GM19193 (cell line): ENCODE results near the gene NFATC1.

Experiments used
- POLR2A ChIP-seq: IDR thresholded peaks from 4 replicates; pipeline ENCODE4 v1.6.1; 2011; ENCODE audit not compliant: insufficient read depth, insufficient read length; ENCODE audit errors: extremely low read depth

NFATC1 gene

GRCh38 chr18:79503406-79503805 is 107.7 kb downstream of the NFATC1 start:
- no peak for TF ChIP-seq POLR2A

DNA sequence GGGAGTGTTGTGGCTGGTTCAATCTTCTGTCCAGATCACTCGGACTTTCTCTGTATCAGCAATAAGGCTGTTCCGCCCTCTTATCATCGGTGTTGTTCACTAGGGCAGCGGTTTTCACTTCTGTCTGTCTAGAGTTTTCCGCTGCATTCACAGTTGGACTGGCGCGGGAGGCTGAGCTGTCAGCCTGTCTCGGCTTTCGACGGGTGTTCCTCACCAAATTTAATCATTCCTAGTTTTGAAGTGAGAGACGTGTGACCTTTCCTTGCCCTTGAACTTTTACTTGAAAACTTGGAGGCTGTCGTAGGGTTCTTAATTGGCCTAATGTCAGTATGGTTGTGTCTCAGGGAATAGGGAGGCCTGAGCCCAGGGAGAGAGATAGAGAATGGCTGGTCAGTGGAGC is 108.3 kb downstream of the NFATC1 start:
- no peak for TF ChIP-seq POLR2A

GRCh38 chr18:79506191-79507075 is 110.7 kb downstream of the NFATC1 start:
- no peak for TF ChIP-seq POLR2A

DNA sequence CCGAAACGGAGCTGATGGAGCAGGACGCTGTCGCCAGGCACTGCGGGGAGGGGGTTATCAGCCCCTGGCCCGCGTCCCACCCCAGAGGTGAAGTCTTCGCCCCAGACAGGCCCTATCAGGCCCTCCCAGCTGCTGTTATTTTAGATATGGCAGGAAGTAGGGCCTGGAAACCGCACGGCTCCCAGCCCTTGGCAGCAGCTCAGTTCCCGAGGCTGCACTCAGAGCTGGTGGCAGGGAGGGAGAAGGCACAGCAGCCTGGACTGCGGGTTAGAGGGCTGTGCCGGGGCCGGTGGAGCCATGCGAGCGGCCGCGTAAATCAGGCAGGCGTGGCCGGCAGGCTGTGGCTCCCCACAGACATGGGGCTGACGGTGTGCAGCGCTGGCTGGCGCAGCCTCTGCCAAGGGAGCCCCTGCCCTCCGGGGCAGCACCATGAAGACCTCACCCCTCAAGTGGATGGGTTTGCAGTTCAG is 111.4 kb downstream of the NFATC1 start:
- TF ChIP-seq POLR2A, result no peak

DNA sequence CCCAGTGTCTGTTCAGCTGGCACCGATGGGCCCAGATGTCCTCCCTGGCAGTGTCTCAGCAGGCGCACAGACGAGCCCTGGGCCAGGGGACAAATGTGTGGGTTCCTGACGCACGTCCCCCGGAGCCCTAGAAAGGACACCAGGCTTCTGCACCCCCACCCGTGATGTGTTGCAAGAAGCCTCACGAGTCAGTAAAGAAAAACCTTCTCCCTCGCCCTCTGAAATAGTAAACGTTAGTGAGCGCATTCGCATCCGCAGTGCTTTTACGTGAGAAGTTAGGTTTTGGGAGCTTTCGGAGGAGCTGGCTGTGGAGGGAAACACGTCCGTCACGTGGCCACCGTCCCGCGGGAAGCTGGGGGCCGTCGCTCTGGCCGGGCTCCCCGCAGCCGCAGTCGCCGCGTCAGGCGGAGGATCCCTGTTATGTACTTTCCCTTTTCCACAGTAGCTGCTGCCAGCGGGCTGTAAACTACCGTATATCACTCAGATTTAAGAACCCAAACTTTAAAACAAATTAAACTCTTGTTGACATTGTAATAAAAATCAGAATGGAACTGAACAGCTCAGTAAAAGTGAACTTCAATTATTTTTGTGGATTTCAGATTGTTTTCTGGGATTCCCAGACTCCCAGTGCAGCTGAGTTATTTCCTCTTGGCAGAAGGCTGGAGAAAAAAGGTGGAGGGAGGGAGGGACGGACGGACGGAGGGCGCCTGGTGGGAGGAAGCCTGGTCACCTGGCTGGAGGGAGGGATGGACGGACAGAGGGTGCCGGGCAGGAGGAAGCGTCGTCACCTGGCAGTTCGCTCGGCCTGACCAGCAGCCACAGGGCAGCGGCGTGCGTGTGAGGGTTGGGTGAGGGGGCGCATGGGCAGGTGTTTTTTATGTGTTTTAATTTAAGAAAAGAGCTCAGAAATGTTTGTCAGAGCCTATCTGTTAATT is 112.1 kb downstream of the NFATC1 start:
- TF ChIP-seq POLR2A, result no peak

DNA sequence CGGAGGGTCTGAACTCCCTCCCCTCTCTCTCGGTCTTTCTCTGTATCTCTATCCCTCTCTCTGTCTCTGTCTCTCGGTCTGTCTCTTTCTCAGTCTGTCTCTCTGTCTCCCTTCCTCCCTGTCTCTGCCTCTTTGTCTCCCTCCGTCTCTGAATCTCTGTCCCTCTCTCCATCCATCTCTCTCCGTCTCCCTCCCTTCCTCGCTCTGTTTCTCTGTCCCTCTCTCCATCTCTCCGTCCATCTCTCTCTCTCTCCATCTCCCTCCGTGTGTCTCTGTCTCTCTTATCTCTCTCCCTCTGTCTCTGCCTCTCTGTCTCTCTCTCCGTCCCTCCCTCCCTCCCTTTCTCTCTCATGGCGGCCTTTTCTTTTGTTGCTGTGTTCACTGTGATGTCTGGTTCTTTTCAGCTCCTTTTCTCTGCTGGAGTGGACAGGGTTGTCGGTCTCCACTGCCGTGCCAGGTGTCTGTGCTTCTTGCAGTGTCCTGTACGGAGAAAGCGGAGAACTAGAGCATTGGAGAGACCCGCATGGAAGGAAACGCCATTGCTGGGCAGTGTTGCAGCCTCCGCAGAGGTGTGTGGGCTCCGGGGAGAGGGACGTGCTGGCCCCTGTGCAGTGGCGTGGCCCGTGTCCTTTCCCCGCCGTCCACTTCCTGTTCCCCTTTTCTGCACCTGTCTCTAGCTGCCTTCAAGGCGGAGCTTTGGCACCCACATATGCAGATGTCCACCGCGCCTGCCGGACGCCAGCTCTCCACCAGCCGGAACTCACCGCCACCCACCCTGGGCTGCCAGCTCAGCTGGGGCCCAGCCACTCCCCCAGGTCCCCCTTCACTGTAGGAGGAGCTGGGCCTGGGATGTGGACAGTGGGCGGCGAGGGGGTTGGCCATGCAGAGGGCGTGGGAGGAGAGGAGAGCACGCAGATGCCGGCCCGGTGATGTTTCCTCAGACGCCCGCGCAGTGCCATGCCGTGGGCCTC is 113.1 kb downstream of the NFATC1 start:
- no peak for TF ChIP-seq POLR2A

DNA sequence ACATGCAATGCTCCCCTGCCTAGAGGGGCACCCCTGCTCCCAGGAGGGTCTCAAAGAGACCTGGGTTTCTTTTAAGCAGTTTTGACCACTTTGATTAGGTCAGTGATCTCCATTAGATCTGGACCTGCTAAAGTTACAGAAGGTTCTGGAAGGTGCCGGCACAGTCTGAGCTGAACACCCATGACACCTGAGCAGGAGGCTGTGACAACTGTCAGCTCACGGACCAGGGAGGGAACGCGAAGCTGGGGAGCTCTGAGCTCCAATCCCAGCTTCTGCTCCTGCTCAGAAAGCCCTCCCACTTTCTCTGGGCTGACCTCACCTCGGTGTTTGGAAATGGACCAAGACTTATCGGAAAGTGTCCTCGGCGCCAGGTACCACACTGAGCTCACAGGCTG is 113.8 kb downstream of the NFATC1 start:
- no peak for TF ChIP-seq POLR2A

GRCh38 chr18:79510046-79510685 is 114.4 kb downstream of the NFATC1 start:
- no peak for TF ChIP-seq POLR2A

GRCh38 chr18:79510731-79511241 is 115.1 kb downstream of the NFATC1 start:
- no peak for TF ChIP-seq POLR2A

- TF ChIP-seq POLR2A, result no peak
Observed at GRCh38 chr18:79511271-79511670, 115.5 kb downstream of the NFATC1 start.

GRCh38 chr18:79511671-79512301 is 116.1 kb downstream of the NFATC1 start:
- TF ChIP-seq POLR2A, result no peak

DNA sequence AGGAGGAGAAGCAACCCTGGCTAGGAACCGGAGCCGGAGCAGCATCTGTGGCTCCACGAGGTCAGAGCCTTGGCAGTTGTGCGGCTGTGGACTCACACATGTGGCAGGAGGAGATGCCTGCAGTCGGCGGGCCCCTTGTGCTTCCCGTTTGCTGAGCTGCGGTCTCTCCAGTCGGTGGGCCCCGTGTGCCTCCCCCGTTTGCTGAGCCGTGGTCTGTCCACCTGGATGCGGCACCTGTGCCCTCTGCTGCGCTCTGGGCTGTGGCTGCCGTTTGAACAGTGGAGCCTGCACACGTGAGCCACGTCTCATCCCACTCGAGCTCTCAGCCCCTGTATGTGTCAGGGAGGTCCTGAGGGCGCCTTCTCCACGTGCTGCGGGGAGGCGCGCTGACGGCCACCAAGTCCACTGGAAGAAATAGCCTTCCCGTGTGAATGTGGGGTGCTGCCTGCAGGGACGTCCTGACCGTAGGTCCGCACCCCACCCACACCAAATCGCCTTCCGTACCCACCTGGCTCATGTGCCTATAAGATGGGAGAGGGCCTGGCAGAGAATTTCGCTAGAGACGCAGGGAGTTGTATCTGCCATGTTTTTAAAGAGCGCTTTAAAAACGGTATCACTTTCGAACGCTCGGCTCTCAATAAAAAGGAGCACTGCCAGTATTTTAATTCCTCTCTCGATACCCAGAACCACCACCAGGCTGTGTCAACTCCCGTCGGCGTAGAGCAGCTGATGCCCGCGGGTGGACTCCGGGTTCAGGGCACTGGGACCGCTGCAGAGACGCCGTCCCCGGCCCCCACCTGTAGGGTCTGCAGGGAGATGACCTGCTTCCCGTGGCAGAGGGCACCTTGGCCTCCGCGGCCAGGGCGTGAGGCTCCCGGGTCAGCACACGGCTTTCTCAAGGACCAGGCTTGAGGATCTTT is 117.0 kb downstream of the NFATC1 start:
- TF ChIP-seq POLR2A, result no peak
